IMR-90 (cell line): ENCODE data around the gene LUZP1. TPM values are rescaled to one million over a fixed set of nuclear protein-coding genes. Genes with fewer than 3 reads are reported as not detected.

ENCODE experiments used
- ATAC-seq: fragments of 200-7000 bp; cut with Tn5 transposase; 2 replicates; pipeline ENCODE4 v1.9.1; 2020; ENCODE audit warnings: low read depth, mild to moderate bottlenecking, moderate library complexity
- BruUV-seq: library from RNA; stranded (reverse); fragments of 400-500 nt; replicated peaks from 2 replicates; lab custom pipeline; 2021; lab: Mats Ljungman, UMichigan
- CTCF ChIA-PET: fragments of 300-600 bp; formaldehyde crosslinking; extraction: SDS; loops from one replicate; lab custom pipeline; 2021; ENCODE audit warnings: antibody characterized with exemption; lab: Yijun Ruan, JAX
- POLR2A ChIA-PET: fragments of 300-600 bp; sonication (Branson Sonifier 250); formaldehyde crosslinking; loops from one replicate; lab custom pipeline; 2022; ENCODE audit warnings: antibody characterized with exemption; ENCODE audit not compliant: unreplicated experiment; lab: Charles Lee
- DNase-seq: peaks from one replicate; pipeline ENCODE4 v3.0.0; 2013
- H2AFZ ChIP-seq: replicated peaks from 2 replicates; pipeline ENCODE3; 2013; ENCODE audit warnings: low read length, mild to moderate bottlenecking; ENCODE audit not compliant: poor library complexity
- H2AK5ac ChIP-seq: 2 replicates; pipeline ENCODE4 v1.6.1; 2013; ENCODE audit warnings: low read depth, low read length, inconsistent platforms
- H2AK9ac ChIP-seq: replicated peaks from 2 replicates; pipeline ENCODE3; 2013; ENCODE audit warnings: mild to moderate bottlenecking, low read depth, low read length, moderate library complexity; ENCODE audit not compliant: poor library complexity
- H2BK120ac ChIP-seq: 2 replicates; pipeline ENCODE4 v1.6.1; 2013; ENCODE audit warnings: low read depth, low read length, inconsistent platforms
- H2BK15ac ChIP-seq: 3 replicates; pipeline ENCODE4 v1.6.1; 2013; ENCODE audit warnings: low read depth, low read length, inconsistent platforms
- H2BK20ac ChIP-seq: 2 replicates; pipeline ENCODE4 v1.6.1; 2013; ENCODE audit warnings: low read depth, mild to moderate bottlenecking, inconsistent platforms, low read length, moderate library complexity
- H2BK5ac ChIP-seq: 2 replicates; pipeline ENCODE4 v1.6.1; 2013; ENCODE audit warnings: mild to moderate bottlenecking, low read depth, low read length, inconsistent platforms; ENCODE audit not compliant: poor library complexity, severe bottlenecking
- H3K14ac ChIP-seq: replicated peaks from 2 replicates; pipeline ENCODE4 v1.6.1; 2013; ENCODE audit warnings: low read depth, low read length, inconsistent platforms
- H3K18ac ChIP-seq: 2 replicates; pipeline ENCODE4 v1.6.1; 2013; ENCODE audit warnings: low read depth, low read length, control low read depth
- H3K23ac ChIP-seq: 2 replicates; pipeline ENCODE4 v1.6.1; 2013; ENCODE audit warnings: low read depth, low read length, inconsistent platforms
- H3K27ac ChIP-seq: 2 replicates; pipeline ENCODE4 v1.5.1; 2013; ENCODE audit warnings: mild to moderate bottlenecking, control low read depth, low read length; ENCODE audit not compliant: insufficient read depth
- H3K27me3 ChIP-seq: 2 replicates; pipeline ENCODE4 v1.6.1; 2013; ENCODE audit warnings: low read length; ENCODE audit not compliant: control insufficient read depth, insufficient read depth
- H3K36me3 ChIP-seq: 2 replicates; pipeline ENCODE4 v1.6.1; 2013; ENCODE audit warnings: low read length, mixed read lengths; ENCODE audit not compliant: control insufficient read depth, insufficient read depth
- H3K4ac ChIP-seq: 2 replicates; pipeline ENCODE4 v1.6.1; 2013; ENCODE audit warnings: low read depth, low read length, inconsistent platforms
- H3K4me1 ChIP-seq: 2 replicates; pipeline ENCODE4 v1.6.1; 2013; ENCODE audit warnings: low read length, mixed read lengths; ENCODE audit not compliant: control insufficient read depth, insufficient read depth
- H3K4me2 ChIP-seq: 2 replicates; pipeline ENCODE4 v1.6.1; 2013; ENCODE audit warnings: low read depth, mild to moderate bottlenecking, control low read depth, low read length, moderate library complexity
- H3K4me3 ChIP-seq: 2 replicates; pipeline ENCODE4 v1.5.1; 2013; ENCODE audit warnings: low read depth, mild to moderate bottlenecking, control low read depth, low read length, moderate library complexity; ENCODE audit not compliant: insufficient read depth
- H3K56ac ChIP-seq: 2 replicates; pipeline ENCODE4 v1.6.1; 2013; ENCODE audit warnings: low read length, inconsistent platforms; ENCODE audit not compliant: insufficient read depth; ENCODE audit errors: extremely low read depth
- H3K79me1 ChIP-seq, 2 experiments: 2 replicates each; pipeline ENCODE4 v1.6.1; 2013; ENCODE audit warnings: low read length in 2 of 2, inconsistent platforms in 1 of 2, low read depth in 1 of 2
- H3K9ac ChIP-seq: 2 replicates; pipeline ENCODE4 v1.6.1; 2013; ENCODE audit warnings: low read depth, low read length, control low read depth
- H3K9me1 ChIP-seq: 2 replicates; pipeline ENCODE4 v1.6.1; 2013; ENCODE audit warnings: low read length, inconsistent platforms; ENCODE audit not compliant: insufficient read depth
- H3K9me3 ChIP-seq: 2 replicates; pipeline ENCODE4 v1.6.1; 2013; ENCODE audit warnings: low read length; ENCODE audit not compliant: control insufficient read depth, insufficient read depth
- H4K20me1 ChIP-seq: 2 replicates; pipeline ENCODE4 v1.6.1; 2013; ENCODE audit warnings: low read length, inconsistent platforms; ENCODE audit not compliant: insufficient read depth
- H4K5ac ChIP-seq: 2 replicates; pipeline ENCODE4 v1.6.1; 2013; ENCODE audit warnings: mild to moderate bottlenecking, low read depth, low read length, control low read depth
- H4K8ac ChIP-seq, 2 experiments: 2 replicates each; pipeline ENCODE4 v1.6.1; 2013; ENCODE audit warnings: low read depth in 2 of 2, low read length in 2 of 2, control low read depth in 1 of 2, inconsistent platforms in 1 of 2
- H4K91ac ChIP-seq: 2 replicates; pipeline ENCODE4 v1.6.1; 2013; ENCODE audit warnings: low read depth, low read length, inconsistent platforms; ENCODE audit not compliant: insufficient read depth
- CEBPB ChIP-seq: IDR thresholded peaks from 2 replicates; pipeline ENCODE4 v1.6.1; 2012; ENCODE audit warnings: low read depth, low read length, improper control_type of control experiment
- MXI1 ChIP-seq: IDR thresholded peaks from 2 replicates; pipeline ENCODE4 v1.6.1; 2012; ENCODE audit warnings: low read depth, mild to moderate bottlenecking, low read length, moderate library complexity, borderline replicate concordance
- WGBS, 2 experiments: methylation state at CpG; one replicate each; pipeline versions ENCODE4 v1.1.5 to v1.1.7; 2013; ENCODE audit warnings: missing lambda C conversion rate in 2 of 2; ENCODE audit not compliant: insufficient read length in 1 of 2; ENCODE audit errors: extremely low coverage in 2 of 2; 5-methylcytosine and 5-hydroxymethylcytosine counted together
- dilution Hi-C: fragments of 300-500 bp; cut with HindIII; formaldehyde crosslinking; loops from one replicate; pipeline ENCODE4 v1.14.3; 2018; ENCODE audit warnings: low sequenced_read_pairs; ENCODE audit not compliant: unreplicated experiment
- in situ Hi-C: fragments of 300-500 bp; cut with MboI; formaldehyde crosslinking; loops from 3 replicates; pipeline ENCODE4 v1.14.3; 2019; ENCODE audit warnings: low sequenced_read_pairs, inconsistent platforms, mixed read lengths
- intact Hi-C: fragments of 100-400 bp; cut with micrococcal nuclease; formaldehyde crosslinking; loops from 2 replicates; pipeline ENCODE4 v1.10.0; 2022
- polyA plus RNA-seq, 3 experiments: library from polyadenylated mRNA; depleted of rRNA; stranded (reverse); fragments of >200 nt; gene quantifications; 2 replicates each; pipeline ENCODE4 v1.2.3, GENCODE V29; 2012; ENCODE audit warnings: low replicate concordance in 1 of 3
- total RNA-seq: library from RNA; depleted of rRNA; stranded (reverse); fragments of >200 nt; gene quantifications from 2 replicates; pipeline ENCODE4 v1.2.3, GENCODE V29; 2012

The LUZP1 gene
- total and polyA plus RNA-seq, 2 of the 4 experiments (the other 2 are of a cell fraction), result 13.1 to 31.7 TPM

GRCh38 chr1:23126801-23127200 lies 41.9 kb downstream of the LUZP1 start:
- no peak overlapping the region for H2BK20ac ChIP-seq
- H4K91ac ChIP-seq, result no peak overlapping the region
- H2BK15ac ChIP-seq, result no peak overlapping the region
- ChIA-PET CTCF (interaction anchor here (0.6 kb wide), 1 partner anchor 68 kb away, joined by 3 read pairs; no protein-coding TSS in a partner anchor), POLR2A (no interaction called here)
- H3K9ac ChIP-seq, result no peak overlapping the region
- no peak overlapping the region for H2AK5ac ChIP-seq
- H3K9me1 ChIP-seq, result peaks cover 19% of the 10 kb centered on the region
- in situ Hi-C loops, result no loop called here
- H3K4me2 ChIP-seq, result peak overlapping the region; percentile 62; the same call in 1 of the 2 replicates
- H3K23ac ChIP-seq, result no peak overlapping the region
- DNase-seq (peak; percentile 87), ATAC-seq (peak; percentile 84)
- TF ChIP-seq CEBPB (peak; percentile 52; the same call in 1 of the 2 replicates), MXI1 (no peak)
- WGBS, 2 experiments, result no CpG with 5 or more reads among the region's 3 CpGs
- H2AFZ ChIP-seq, result no peak overlapping the region
- H3K27me3 ChIP-seq, result no peaks in the 10 kb centered on the region
- dilution Hi-C loops, result no loop called here
- no peak overlapping the region for H3K14ac ChIP-seq
- no peak overlapping the region for H4K5ac ChIP-seq
- H3K9me3 ChIP-seq, result no peaks in the 10 kb centered on the region
- H3K56ac ChIP-seq, result no peak overlapping the region
- H2BK5ac ChIP-seq, result peak overlapping the region; percentile 23
- no TSS peak for BruUV-seq
- no peak overlapping the region; a peak in 1 of 4 replicates for H4K8ac ChIP-seq
- peaks cover 78% of the 10 kb centered on the region for H4K20me1 ChIP-seq
- H3K36me3 ChIP-seq, result no peaks in the 10 kb centered on the region
- no peak overlapping the region for H3K4me3 ChIP-seq
- peaks cover 13 to 70% of the 10 kb centered on the region in 2 experiments for H3K79me1 ChIP-seq
- H3K4ac ChIP-seq, result no peak overlapping the region; the same call in 1 of the 2 replicates
- H2BK120ac ChIP-seq, result no peak overlapping the region
- no peak overlapping the region for H3K27ac ChIP-seq
- peaks cover 18% of the 10 kb centered on the region for H3K4me1 ChIP-seq
- no peak overlapping the region for H2AK9ac ChIP-seq
- intact Hi-C loops, result no loop called here
- H3K18ac ChIP-seq, result no peak overlapping the region
